Measurements from ENCODE around the gene HMCN2. TPM values are rescaled to one million over a fixed set of nuclear protein-coding genes. Genes with fewer than 3 reads are reported as not detected.

The HMCN2 gene
- total RNA-seq, 1 experiment from 2014 or later = 5.6 TPM

DNA sequence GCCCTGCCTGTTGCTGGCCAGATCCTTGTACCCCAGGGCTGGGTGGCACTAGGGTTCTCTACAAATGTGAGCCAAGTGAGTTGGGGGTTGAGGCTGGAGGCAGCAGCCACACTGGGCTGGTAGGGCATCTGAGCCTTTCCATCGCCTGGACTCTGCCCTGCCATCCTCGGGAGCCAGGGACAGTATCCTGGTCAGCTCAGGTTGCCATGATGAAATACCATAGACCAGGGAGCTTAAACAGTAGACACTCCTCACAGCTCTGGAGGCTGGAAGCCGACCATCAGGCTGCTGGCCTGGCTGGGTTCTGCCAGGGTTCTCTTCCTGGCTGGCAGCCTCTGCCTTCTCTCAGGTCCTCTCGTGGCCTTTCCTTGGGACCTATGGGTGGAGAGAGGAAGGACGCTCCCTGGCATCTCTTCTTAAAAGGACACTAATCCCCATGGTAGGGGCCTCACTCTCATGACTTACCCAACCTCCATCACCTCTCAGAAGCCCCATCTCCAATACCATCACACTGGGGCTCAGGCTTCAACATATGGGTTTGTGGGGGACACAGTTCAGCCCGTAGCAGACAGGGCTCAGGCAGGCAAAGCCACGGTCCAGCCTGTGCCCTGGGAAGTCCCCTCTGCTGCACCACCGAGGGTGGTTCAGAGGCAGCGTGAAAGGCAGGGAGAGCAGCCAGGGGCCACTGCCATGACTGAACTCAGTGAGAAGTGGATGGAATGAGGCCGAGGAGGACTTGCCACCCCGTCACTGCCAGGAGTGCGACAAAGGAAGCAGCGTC lies 50.1 kb downstream of the HMCN2 start:
- H3K9me3 Mint-ChIP-seq = no peaks in the 10 kb centered on the region
- no peak overlapping the region for H3K4me3 Mint-ChIP-seq
- POLR2A ChIA-PET = no interaction called here
- no peaks in the 10 kb centered on the region for H3K27me3 Mint-ChIP-seq (ENCODE audit: low read depth)
- CTCF ChIA-PET = interaction anchor here (0.6 to 4.4 kb wide), 34 partner anchors 10 to 358 kb away, joined by 3 to 31 read pairs (median 5); partner anchors contain the start of genes HMCN2 and NCS1
- DNase-seq (ENCODE audit: low spot score) (no peak), ATAC-seq (no peak)
- H3K36me3 Mint-ChIP-seq = no peaks in the 10 kb centered on the region; the same call in 1 of the 2 replicates
- peaks cover 17% of the 10 kb centered on the region for H3K4me1 Mint-ChIP-seq
- TF ChIP-seq JAZF1 (CRISPR knock-in tag; IDR thresholded peaks at IDR 0.05) (no peak), CBFB (CRISPR knock-in tag; IDR thresholded peaks at IDR 0.05; ENCODE audit: low read depth) (no peak), ZNF232 (CRISPR knock-in tag; IDR thresholded peaks at IDR 0.05) (no peak), ZNF138 (CRISPR knock-in tag; conservative IDR thresholded peaks at IDR 0.05) (no peak), NFATC4 (CRISPR knock-in tag; IDR thresholded peaks at IDR 0.05) (no peak), ZBTB21 (CRISPR knock-in tag; IDR thresholded peaks at IDR 0.05; ENCODE audit: borderline replicate concordance) (no peak), SP1 (CRISPR knock-in tag; conservative IDR thresholded peaks at IDR 0.05) (no peak), FOXJ3 (CRISPR knock-in tag; IDR thresholded peaks at IDR 0.05; ENCODE audit: borderline replicate concordance) (no peak)
- TF ChIP-seq, protein P1, sequence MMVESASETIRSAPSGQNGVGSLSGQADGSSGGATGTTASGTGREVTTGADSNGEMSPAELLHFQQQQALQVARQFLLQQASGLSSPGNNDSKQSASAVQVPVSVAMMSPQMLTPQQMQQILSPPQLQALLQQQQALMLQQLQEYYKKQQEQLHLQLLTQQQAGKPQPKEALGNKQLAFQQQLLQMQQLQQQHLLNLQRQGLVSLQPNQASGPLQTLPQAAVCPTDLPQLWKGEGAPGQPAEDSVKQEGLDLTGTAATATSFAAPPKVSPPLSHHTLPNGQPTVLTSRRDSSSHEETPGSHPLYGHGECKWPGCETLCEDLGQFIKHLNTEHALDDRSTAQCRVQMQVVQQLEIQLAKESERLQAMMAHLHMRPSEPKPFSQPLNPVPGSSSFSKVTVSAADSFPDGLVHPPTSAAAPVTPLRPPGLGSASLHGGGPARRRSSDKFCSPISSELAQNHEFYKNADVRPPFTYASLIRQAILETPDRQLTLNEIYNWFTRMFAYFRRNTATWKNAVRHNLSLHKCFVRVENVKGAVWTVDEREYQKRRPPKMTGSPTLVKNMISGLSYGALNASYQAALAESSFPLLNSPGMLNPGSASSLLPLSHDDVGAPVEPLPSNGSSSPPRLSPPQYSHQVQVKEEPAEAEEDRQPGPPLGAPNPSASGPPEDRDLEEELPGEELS (CRISPR knock-in tag; IDR thresholded peaks at IDR 0.05) = no peak
- TF ChIP-seq, protein P2, sequence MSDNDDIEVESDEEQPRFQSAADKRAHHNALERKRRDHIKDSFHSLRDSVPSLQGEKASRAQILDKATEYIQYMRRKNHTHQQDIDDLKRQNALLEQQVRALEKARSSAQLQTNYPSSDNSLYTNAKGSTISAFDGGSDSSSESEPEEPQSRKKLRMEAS (CRISPR knock-in tag; IDR thresholded peaks at IDR 0.05) = no peak
- TF ChIP-seq, protein P3, sequence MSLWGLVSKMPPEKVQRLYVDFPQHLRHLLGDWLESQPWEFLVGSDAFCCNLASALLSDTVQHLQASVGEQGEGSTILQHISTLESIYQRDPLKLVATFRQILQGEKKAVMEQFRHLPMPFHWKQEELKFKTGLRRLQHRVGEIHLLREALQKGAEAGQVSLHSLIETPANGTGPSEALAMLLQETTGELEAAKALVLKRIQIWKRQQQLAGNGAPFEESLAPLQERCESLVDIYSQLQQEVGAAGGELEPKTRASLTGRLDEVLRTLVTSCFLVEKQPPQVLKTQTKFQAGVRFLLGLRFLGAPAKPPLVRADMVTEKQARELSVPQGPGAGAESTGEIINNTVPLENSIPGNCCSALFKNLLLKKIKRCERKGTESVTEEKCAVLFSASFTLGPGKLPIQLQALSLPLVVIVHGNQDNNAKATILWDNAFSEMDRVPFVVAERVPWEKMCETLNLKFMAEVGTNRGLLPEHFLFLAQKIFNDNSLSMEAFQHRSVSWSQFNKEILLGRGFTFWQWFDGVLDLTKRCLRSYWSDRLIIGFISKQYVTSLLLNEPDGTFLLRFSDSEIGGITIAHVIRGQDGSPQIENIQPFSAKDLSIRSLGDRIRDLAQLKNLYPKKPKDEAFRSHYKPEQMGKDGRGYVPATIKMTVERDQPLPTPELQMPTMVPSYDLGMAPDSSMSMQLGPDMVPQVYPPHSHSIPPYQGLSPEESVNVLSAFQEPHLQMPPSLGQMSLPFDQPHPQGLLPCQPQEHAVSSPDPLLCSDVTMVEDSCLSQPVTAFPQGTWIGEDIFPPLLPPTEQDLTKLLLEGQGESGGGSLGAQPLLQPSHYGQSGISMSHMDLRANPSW (CRISPR knock-in tag; conservative IDR thresholded peaks at IDR 0.05; ENCODE audit: low read depth) = no peak
- TF ChIP-seq, protein P4, sequence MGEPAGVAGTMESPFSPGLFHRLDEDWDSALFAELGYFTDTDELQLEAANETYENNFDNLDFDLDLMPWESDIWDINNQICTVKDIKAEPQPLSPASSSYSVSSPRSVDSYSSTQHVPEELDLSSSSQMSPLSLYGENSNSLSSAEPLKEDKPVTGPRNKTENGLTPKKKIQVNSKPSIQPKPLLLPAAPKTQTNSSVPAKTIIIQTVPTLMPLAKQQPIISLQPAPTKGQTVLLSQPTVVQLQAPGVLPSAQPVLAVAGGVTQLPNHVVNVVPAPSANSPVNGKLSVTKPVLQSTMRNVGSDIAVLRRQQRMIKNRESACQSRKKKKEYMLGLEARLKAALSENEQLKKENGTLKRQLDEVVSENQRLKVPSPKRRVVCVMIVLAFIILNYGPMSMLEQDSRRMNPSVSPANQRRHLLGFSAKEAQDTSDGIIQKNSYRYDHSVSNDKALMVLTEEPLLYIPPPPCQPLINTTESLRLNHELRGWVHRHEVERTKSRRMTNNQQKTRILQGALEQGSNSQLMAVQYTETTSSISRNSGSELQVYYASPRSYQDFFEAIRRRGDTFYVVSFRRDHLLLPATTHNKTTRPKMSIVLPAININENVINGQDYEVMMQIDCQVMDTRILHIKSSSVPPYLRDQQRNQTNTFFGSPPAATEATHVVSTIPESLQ (CRISPR knock-in tag; IDR thresholded peaks at IDR 0.05) = no peak
- TF ChIP-seq, protein P5, sequence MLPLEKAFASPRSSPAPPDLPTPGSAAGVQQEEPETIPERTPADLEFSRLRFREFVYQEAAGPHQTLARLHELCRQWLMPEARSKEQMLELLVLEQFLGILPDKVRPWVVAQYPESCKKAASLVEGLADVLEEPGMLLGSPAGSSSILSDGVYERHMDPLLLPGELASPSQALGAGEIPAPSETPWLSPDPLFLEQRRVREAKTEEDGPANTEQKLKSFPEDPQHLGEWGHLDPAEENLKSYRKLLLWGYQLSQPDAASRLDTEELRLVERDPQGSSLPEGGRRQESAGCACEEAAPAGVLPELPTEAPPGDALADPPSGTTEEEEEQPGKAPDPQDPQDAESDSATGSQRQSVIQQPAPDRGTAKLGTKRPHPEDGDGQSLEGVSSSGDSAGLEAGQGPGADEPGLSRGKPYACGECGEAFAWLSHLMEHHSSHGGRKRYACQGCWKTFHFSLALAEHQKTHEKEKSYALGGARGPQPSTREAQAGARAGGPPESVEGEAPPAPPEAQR (CRISPR knock-in tag; IDR thresholded peaks at IDR 0.05) = no peak
- peak overlapping the region; percentile 74 for H3K27ac Mint-ChIP-seq

DNA sequence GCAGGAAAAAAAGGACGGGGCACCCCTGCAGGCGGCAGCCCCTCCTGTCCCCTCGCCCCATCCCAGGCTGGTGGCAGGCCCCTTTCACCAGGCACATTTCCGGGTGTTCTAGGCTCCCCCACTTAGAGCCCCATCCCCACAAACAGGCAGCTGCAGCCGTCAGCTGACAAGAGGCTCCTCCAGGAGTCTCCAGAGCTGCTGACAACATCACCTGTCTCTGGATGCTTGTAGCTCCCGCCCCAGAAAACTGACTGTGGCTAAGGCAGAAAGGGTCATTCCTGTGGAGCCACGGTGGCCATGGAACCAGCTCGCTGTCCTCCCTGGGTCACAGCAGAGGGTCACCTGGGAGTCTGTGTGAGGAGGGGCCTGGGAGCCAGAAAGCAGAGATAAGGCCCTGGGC lies 50.9 kb downstream of the HMCN2 start:
- no peaks in the 10 kb centered on the region; the same call in 1 of the 2 replicates for H3K36me3 Mint-ChIP-seq
- ChIA-PET CTCF (interaction anchor here (0.5 to 4.4 kb wide), 6 partner anchors 11 to 130 kb away, joined by 3 to 31 read pairs (median 5); no protein-coding TSS in a partner anchor), POLR2A (no interaction called here)
- no peaks in the 10 kb centered on the region for H3K27me3 Mint-ChIP-seq (ENCODE audit: low read depth)
- H3K27ac Mint-ChIP-seq = no peak overlapping the region
- ATAC-seq (no peak), DNase-seq (ENCODE audit: low spot score) (no peak)
- H3K9me3 Mint-ChIP-seq = no peaks in the 10 kb centered on the region
- TF ChIP-seq, protein P6, sequence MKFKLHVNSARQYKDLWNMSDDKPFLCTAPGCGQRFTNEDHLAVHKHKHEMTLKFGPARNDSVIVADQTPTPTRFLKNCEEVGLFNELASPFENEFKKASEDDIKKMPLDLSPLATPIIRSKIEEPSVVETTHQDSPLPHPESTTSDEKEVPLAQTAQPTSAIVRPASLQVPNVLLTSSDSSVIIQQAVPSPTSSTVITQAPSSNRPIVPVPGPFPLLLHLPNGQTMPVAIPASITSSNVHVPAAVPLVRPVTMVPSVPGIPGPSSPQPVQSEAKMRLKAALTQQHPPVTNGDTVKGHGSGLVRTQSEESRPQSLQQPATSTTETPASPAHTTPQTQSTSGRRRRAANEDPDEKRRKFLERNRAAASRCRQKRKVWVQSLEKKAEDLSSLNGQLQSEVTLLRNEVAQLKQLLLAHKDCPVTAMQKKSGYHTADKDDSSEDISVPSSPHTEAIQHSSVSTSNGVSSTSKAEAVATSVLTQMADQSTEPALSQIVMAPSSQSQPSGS (CRISPR knock-in tag; IDR thresholded peaks at IDR 0.05; ENCODE audit: borderline replicate concordance, low read depth) = no peak
- peaks cover 20% of the 10 kb centered on the region for H3K4me1 Mint-ChIP-seq
- H3K4me3 Mint-ChIP-seq = no peak overlapping the region

All from WTC11 (cell line).